Measurements from ENCODE around the gene OSBPL1A.

DNA sequence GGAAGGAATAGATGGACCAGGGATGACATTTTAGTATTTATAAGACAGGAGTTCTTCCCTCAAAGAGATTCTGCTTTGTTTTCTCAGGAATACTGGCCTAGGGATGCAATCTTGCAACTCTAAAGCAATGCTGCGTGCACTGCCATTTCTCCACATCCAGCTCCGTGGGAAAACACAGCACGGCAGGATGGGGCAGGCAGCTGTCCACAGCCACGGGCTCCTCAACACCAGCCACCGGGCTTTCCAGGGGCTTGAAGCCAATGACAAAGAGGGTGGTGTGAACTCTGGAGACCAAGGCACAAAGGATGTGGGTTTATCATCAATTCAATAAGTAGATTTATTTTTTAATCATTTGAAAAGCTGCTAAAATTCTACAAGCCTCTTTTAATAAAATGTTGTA, 209.5 kb downstream of the OSBPL1A start:
- TF ChIP-seq USF1 (IDR thresholded peaks at IDR 0.05; ENCODE audit: borderline replicate concordance, low read depth), result no peak
- no peak for TF ChIP-seq CTCF (IDR thresholded peaks at IDR 0.05)
- no peak for TF ChIP-seq RAD21 (IDR thresholded peaks at IDR 0.05; ENCODE audit: low read length)
- TF ChIP-seq FOSL2 (IDR thresholded peaks at IDR 0.05; ENCODE audit: borderline replicate concordance, low read depth), result no peak
- no peak for TF ChIP-seq SIN3A (IDR thresholded peaks at IDR 0.05; ENCODE audit: borderline replicate concordance, low read depth, low read length)
- TF ChIP-seq YY1 (IDR thresholded peaks at IDR 0.05; ENCODE audit: low read depth), result no peak
- TF ChIP-seq USF2 (IDR thresholded peaks at IDR 0.05; ENCODE audit: borderline replicate concordance, low read depth, low read length), result no peak
- no peak for TF ChIP-seq POLR2AphosphoS5 (IDR thresholded peaks at IDR 0.05; ENCODE audit: low read depth, low read length)
- no peak for TF ChIP-seq EP300 (IDR thresholded peaks at IDR 0.05; ENCODE audit: borderline replicate concordance in 1 of 2, low read depth in 1 of 2, low read length in 1 of 2)
- TF ChIP-seq CHD2 (IDR thresholded peaks at IDR 0.05; ENCODE audit: low read length, partially characterized antibody), result no peak

All from SK-N-SH (cell line).